ENCODE results near the gene FXR2. TPM values are rescaled to one million over a fixed set of nuclear protein-coding genes. Genes with fewer than 3 reads are reported as not detected.
A peak's percentile ranks its signal among the peaks of the same experiment; 100 is the strongest.

The FXR2 gene
- total and polyA plus RNA-seq, 10 of the 15 experiments (the other 5 are each of a cell fraction or from before 2014, with no cell fraction given) = 1.6 to 33.3 (median 22.0) TPM

GRCh38 chr17:7586673-7587419 is 27.9 kb downstream of the FXR2 start:
- no peaks in the 10 kb centered on the region for H3K27me3 ChIP-seq (replicated peaks in 1 of 2; ENCODE audit: control insufficient read depth in 2 of 2, insufficient read depth in 2 of 2, low read length in 1 of 2)
- H3K9ac ChIP-seq (ENCODE audit: control insufficient read depth, insufficient read depth, low read length) = no peak overlapping the region
- WGBS (ENCODE audit: insufficient coverage, insufficient replicate concordance, low lambda C conversion rate, missing lambda C conversion rate) = 53% methylated on average over 9 of the region's 9 CpGs
- no peak for TF ChIP-seq HCFC1 (IDR thresholded peaks at IDR 0.05; ENCODE audit: low read length)
- TF ChIP-seq, protein P1, sequence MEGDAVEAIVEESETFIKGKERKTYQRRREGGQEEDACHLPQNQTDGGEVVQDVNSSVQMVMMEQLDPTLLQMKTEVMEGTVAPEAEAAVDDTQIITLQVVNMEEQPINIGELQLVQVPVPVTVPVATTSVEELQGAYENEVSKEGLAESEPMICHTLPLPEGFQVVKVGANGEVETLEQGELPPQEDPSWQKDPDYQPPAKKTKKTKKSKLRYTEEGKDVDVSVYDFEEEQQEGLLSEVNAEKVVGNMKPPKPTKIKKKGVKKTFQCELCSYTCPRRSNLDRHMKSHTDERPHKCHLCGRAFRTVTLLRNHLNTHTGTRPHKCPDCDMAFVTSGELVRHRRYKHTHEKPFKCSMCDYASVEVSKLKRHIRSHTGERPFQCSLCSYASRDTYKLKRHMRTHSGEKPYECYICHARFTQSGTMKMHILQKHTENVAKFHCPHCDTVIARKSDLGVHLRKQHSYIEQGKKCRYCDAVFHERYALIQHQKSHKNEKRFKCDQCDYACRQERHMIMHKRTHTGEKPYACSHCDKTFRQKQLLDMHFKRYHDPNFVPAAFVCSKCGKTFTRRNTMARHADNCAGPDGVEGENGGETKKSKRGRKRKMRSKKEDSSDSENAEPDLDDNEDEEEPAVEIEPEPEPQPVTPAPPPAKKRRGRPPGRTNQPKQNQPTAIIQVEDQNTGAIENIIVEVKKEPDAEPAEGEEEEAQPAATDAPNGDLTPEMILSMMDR (IDR thresholded peaks at IDR 0.05 in 2 of 3, conservative IDR thresholded peaks at IDR 0.05 in 1 of 3; ENCODE audit: control insufficient read depth in 2 of 3, extremely low read depth in 1 of 3, insufficient read depth in 1 of 3, low read depth in 3 of 3, low read length in 3 of 3) = peak in 2 of 3 experiments; percentile 18 to 22; a peak in 3 of 6 replicates
- intact Hi-C loops (cut with micrococcal nuclease; ENCODE audit: unreplicated experiment) = no loop called here
- no peak overlapping the region for H3K27ac ChIP-seq (ENCODE audit: control insufficient read depth, insufficient read depth)
- no peaks in the 10 kb centered on the region for H3K9me3 ChIP-seq (replicated peaks; ENCODE audit: control insufficient read depth, insufficient read depth, low read length)
- SMC1A ChIA-PET (ENCODE audit: uncharacterized antibody, unreplicated experiment) = interaction anchor here (0.6 to 4.6 kb wide), 2 partner anchors 11 to 100 kb away, joined by 3 to 42 read pairs; partner anchors contain the start of genes TP53 and WRAP53
- RAD21 ChIA-PET (ENCODE audit: unreplicated experiment) = interaction anchor here (0.9 to 4.0 kb wide), 2 partner anchors 100 to 231 kb away, joined by 5 to 43 read pairs; partner anchors contain the start of genes TP53 and WRAP53
- no TSS peak for BruUV-seq (replicated peaks)
- ATAC-seq (no peak), FAIRE-seq (no peak), DNase-seq (ENCODE audit: low read depth, low spot score) (no peak)
- H3K79me2 ChIP-seq (ENCODE audit: control insufficient read depth, insufficient read depth, low read length) = peaks cover 28% of the 10 kb centered on the region
- POLR2A ChIA-PET = interaction anchor here (0.6 to 3.6 kb wide), 4 partner anchors 13 to 101 kb away, joined by 3 to 39 read pairs (median 9); partner anchors contain the start of genes TP53 and WRAP53
- in situ Hi-C loops (cut with MboI) = no loop called here
- H4K20me1 ChIP-seq (ENCODE audit: control insufficient read depth, insufficient read depth) = no peaks in the 10 kb centered on the region
- H3K4me2 ChIP-seq (ENCODE audit: control insufficient read depth, insufficient read depth) = no peak overlapping the region
- H3K4me3 ChIP-seq = no peak overlapping the region
- H3K4me1 ChIP-seq (ENCODE audit: control insufficient read depth, insufficient read depth, low read length) = peaks cover 19% of the 10 kb centered on the region
- CTCF ChIA-PET = interaction anchor here (0.6 to 1.3 kb wide), 3 partner anchors 26 to 216 kb away, joined by 3 to 7 read pairs (median 3); no protein-coding TSS in a partner anchor
- H2AFZ ChIP-seq (ENCODE audit: control insufficient read depth, low read depth, low read length) = no peak overlapping the region
- peaks cover 5 to 9% of the 10 kb centered on the region in 2 experiments for H3K36me3 ChIP-seq (ENCODE audit: control insufficient read depth in 2 of 2, insufficient read depth in 2 of 2, low read length in 1 of 2)
